Bladder microvascular endothelial cell (primary cell): ENCODE results near the gene SLC1A2. TPM values are rescaled to one million over a fixed set of nuclear protein-coding genes. Genes with fewer than 3 reads are reported as not detected.

ENCODE experiments used
- total RNA-seq: library from RNA; depleted of rRNA; stranded (reverse); fragments of >200 nt; gene quantifications from 2 replicates; pipeline ENCODE4 v1.2.3, GENCODE V29; 2014

SLC1A2 gene
- not detected in 2 replicates for total RNA-seq

GRCh38 chr11:35419184-35419829 lies at the start of gene SLC1A2:
SLC1A2 (minus strand) TSS chr11:35419558; CDS start chr11:35418966, 592 bp downstream.

Other genes with a start within 250 kb of the SLC1A2 start
- 0.25 and 0.65 TPM in 2 replicates for gene PAMR1, start 106.1 kb upstream of the SLC1A2 start, total RNA-seq
- 13.9 and 40.0 TPM in 2 replicates for gene FJX1, start 198.9 kb upstream of the SLC1A2 start, total RNA-seq
- gene TRIM44, start 243.2 kb upstream of the SLC1A2 start, total RNA-seq: 7.8 and 17.5 TPM in 2 replicates